ENCODE measurements around the gene GABRB1.

Gene GABRB1

DNA sequence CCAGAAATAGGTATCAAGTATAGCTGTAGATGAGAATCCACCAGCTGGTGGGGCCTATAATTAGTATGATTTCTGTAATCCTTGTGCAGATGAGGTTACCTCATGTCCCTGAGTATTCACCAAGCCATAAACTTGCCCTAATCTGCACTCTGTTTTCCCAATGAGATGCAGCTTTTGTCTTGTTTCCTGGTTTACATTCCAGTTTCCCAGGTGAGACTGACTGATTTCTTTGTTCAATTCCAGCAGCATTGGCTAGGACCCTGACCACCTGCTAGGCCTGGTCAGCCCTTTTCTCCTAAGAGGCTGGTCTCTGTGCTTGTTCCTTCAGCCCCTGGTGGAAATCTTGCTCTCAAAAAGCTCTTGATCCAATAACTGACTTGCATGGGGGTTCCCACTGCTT is 44.6 kb downstream of the GABRB1 start:
- H3K4me3 ChIP-seq (ENCODE audit: low read length): no peak overlapping the region
- DNase-seq (ENCODE audit: low read depth): no peak
- TF ChIP-seq, protein P1, sequence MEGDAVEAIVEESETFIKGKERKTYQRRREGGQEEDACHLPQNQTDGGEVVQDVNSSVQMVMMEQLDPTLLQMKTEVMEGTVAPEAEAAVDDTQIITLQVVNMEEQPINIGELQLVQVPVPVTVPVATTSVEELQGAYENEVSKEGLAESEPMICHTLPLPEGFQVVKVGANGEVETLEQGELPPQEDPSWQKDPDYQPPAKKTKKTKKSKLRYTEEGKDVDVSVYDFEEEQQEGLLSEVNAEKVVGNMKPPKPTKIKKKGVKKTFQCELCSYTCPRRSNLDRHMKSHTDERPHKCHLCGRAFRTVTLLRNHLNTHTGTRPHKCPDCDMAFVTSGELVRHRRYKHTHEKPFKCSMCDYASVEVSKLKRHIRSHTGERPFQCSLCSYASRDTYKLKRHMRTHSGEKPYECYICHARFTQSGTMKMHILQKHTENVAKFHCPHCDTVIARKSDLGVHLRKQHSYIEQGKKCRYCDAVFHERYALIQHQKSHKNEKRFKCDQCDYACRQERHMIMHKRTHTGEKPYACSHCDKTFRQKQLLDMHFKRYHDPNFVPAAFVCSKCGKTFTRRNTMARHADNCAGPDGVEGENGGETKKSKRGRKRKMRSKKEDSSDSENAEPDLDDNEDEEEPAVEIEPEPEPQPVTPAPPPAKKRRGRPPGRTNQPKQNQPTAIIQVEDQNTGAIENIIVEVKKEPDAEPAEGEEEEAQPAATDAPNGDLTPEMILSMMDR (conservative IDR thresholded peaks at IDR 0.05; ENCODE audit: low read length): no peak

DNA sequence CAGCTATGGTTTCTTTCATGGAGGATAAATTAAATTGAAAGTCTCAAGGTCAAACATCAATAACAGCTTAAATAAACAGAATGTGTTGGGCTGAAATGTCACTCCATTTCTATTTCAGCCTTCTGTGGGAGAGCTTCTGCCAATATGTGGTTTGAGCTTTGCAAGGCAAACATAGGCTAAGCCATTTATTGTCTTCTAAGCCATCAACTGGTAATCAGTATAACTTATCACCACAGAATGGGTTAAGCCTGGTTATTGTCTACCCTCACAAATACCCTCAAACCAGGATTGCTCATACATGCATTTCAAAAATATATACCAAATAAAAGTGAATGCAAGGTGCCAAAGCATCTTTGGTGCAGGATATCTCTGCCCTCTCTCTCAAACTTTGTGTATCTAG is 52.7 kb downstream of the GABRB1 start:
- no peak for DNase-seq (ENCODE audit: low read depth)
- TF ChIP-seq, protein P1 (conservative IDR thresholded peaks at IDR 0.05; ENCODE audit: low read length): no peak
- H3K4me3 ChIP-seq (ENCODE audit: low read length): no peak overlapping the region

DNA sequence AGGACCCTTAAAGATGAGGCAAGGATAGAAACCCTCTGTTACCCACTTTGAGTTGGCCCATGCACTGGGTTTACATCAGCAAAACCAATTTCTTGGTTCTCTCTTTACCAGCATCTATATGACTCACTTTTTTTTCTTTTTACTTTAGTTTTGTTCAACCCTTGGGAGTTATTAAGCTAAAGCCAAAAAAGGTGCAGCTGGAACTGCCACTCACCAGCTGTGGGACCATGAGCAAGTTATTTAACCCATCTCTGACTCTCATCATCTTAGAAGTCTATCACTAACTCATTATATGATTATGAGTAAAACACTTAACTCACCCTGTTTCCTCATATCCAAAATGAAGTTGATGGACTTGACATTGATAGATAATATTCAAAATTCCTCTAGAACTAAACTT is 53.4 kb downstream of the GABRB1 start:
- H3K4me3 ChIP-seq (ENCODE audit: low read length): no peak overlapping the region
- TF ChIP-seq, protein P1 (conservative IDR thresholded peaks at IDR 0.05; ENCODE audit: low read length): no peak
- no peak for DNase-seq (ENCODE audit: low read depth)

DNA sequence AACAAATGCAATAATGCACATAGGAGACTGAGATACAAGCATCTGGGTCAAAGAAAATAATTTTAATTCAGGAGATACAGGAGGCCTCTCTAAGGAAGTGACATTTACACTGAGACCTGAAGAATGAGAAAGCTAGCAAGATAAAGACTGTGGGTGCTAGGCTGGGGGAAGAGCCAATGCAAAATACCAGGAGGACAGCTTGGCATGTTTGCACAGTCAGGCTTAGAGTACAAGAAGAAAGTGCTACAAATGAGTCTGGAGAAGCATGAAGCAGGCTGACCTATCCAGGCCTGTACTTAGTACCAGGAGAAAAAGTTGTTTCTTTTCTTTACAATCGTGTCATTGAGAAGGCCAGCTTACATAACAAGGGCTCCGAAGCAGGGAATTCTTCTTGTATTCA is 56.9 kb downstream of the GABRB1 start:
- TF ChIP-seq, protein P1 (conservative IDR thresholded peaks at IDR 0.05; ENCODE audit: low read length): no peak
- no peak for DNase-seq (ENCODE audit: low read depth)
- H3K4me3 ChIP-seq (ENCODE audit: low read length): no peak overlapping the region

DNA sequence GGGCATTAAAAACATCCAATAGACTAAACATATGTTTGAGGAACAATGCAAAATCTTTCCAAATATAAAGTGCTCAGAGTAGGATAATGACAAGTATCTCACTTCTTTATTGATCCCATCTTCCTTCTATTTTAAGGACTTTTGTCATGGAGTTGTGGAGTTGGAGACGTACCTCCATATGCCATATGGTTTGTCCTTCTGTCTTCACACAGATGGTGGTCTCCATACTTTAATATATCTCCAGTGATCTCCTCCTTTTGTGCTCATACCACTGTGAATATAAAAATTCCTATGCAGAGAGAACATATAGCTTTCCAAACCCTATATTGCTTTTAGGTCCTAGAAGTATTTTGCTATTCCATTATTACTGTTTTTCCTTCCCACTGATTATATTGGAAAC is 64.5 kb downstream of the GABRB1 start:
- H3K4me3 ChIP-seq (ENCODE audit: low read length): no peak overlapping the region
- DNase-seq (ENCODE audit: low read depth): no peak
- TF ChIP-seq, protein P1 (conservative IDR thresholded peaks at IDR 0.05; ENCODE audit: low read length): no peak

DNA sequence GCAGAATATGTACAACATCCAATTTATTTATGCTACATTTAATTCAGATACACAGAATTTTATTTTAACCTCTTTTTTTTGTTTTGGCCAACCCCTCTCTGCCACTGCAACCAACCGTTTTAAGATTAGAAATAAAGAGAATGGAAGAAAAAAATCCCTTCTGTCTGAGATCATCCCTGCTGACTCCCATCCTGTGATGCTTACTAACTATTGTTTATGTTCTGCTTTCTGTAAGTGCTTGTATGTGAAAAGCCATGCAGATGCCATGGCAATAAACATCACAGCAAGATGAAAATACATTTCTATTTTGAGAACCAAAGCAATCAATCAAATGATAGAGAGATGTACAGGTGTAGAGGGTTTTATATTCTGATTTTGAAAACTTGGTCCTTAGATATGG is 70.1 kb downstream of the GABRB1 start:
- TF ChIP-seq, protein P1 (conservative IDR thresholded peaks at IDR 0.05; ENCODE audit: low read length): no peak
- no peak overlapping the region for H3K4me3 ChIP-seq (ENCODE audit: low read length)
- no peak for DNase-seq (ENCODE audit: low read depth)

DNA sequence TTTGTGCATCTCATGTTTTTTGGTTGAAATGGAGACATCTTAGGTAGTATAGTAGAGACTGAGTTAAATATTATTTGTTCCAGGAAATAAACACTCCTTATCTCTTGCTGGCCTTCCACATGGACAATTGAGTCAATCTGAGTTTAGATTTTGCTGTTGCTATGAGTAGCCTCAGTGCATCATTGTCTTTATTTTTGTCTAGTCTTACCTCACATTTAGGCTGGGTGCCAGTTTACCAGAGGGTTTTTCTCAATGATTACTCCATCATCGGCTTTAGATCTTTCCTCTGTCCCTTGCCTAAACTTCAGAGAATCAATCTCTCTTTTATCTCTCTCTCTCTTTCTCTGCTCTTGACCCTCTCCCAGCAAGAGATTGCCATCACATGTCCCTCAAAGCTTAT is 73.6 kb downstream of the GABRB1 start:
- TF ChIP-seq, protein P1 (conservative IDR thresholded peaks at IDR 0.05; ENCODE audit: low read length): no peak
- no peak for DNase-seq (ENCODE audit: low read depth)

More for the DNA sequence above, 73.6 kb downstream of the GABRB1 start:
- H3K4me3 ChIP-seq (ENCODE audit: low read length): no peak overlapping the region
